Vagina (tissue), 2 donors: ENCODE data around the gene APBB2. TPM values are rescaled to one million over a fixed set of nuclear protein-coding genes. Genes with fewer than 3 reads are reported as not detected.

ENCODE experiments used
- DNase-seq, 2 donors: peaks; one replicate each; pipeline ENCODE4 v3.0.0-alpha.2; 2017; ENCODE audit errors: extremely low spot score in 2 of 2
- H3K27ac ChIP-seq: fragments of 200-600 bp; sonication (generic); one replicate; pipeline ENCODE4 v1.5.1; 2019
- H3K27me3 ChIP-seq: fragments of 200-600 bp; sonication (generic); one replicate; pipeline ENCODE4 v1.5.1; 2019
- H3K36me3 ChIP-seq, 2 donors: fragments of 200-600 bp; sonication (generic); one replicate each; pipeline ENCODE4 v1.5.1; 2017 to 2019
- H3K4me1 ChIP-seq: fragments of 200-600 bp; sonication (generic); one replicate; pipeline ENCODE4 v1.5.1; 2019
- H3K4me3 ChIP-seq, 2 donors: fragments of 200-600 bp; sonication (generic); 1 replicate in 1 of 2; 2 replicates in 1 of 2; pipeline ENCODE4 v1.5.1; 2016 to 2019
- H3K9me3 ChIP-seq: fragments of 200-600 bp; sonication (generic); one replicate; pipeline ENCODE4 v1.5.1; 2019
- CTCF ChIP-seq, 3 experiments: fragments of 450-650 bp in 2 of 3; fragments of 200-600 bp in 1 of 3; sonication (generic) in 1 of 3; IDR thresholded peaks; one replicate each; pipeline ENCODE4 v1.5.1; 2017 to 2019; ENCODE audit warnings: antibody characterized with exemption in 3 of 3, mild to moderate bottlenecking in 2 of 3, moderate library complexity in 2 of 3
- POLR2A ChIP-seq, 2 donors: fragments of 450-650 bp; IDR thresholded peaks; one replicate each; pipeline ENCODE4 v1.6.1; 2017; ENCODE audit warnings: antibody characterized with exemption in 2 of 2, mild to moderate bottlenecking in 2 of 2, moderate library complexity in 2 of 2
- POLR2AphosphoS5 ChIP-seq, 2 donors: sonication (generic); formaldehyde crosslinking; IDR thresholded peaks; one replicate each; pipeline ENCODE4 v1.9.0; 2017; ENCODE audit warnings: antibody characterized with exemption in 2 of 2, mild to moderate bottlenecking in 2 of 2, low read depth in 1 of 2; ENCODE audit not compliant: insufficient read depth in 1 of 2
- intact Hi-C: fragments of 100-400 bp; cut with DNase I; formaldehyde crosslinking; loops from one replicate; pipeline ENCODE4 v1.15.1; 2023
- total RNA-seq: library from RNA; depleted of rRNA; stranded (reverse); fragments of >200 nt; gene quantifications from one replicate; pipeline ENCODE4 v1.2.3, GENCODE V29; 2016

The APBB2 gene
- total RNA-seq, 1 donor from 2014 or later, result 68.8 TPM

- no peak for DNase-seq
- TF ChIP-seq POLR2AphosphoS5 (IDR thresholded peaks at IDR 0.05; ENCODE audit: insufficient read depth in 1 of 2, low read depth in 1 of 2), result no peak
- TF ChIP-seq POLR2A (IDR thresholded peaks at IDR 0.05), result no peak
- TF ChIP-seq CTCF (IDR thresholded peaks at IDR 0.05), result no peak
- H3K9me3 ChIP-seq, result no peaks in the 10 kb centered on the region
- no peaks in the 10 kb centered on the region for H3K27me3 ChIP-seq
- H3K36me3 ChIP-seq, result no peaks in the 10 kb centered on the region
- H3K4me3 ChIP-seq, result no peak overlapping the region
- H3K4me1 ChIP-seq, result peaks cover 28% of the 10 kb centered on the region
- intact Hi-C loops, result no loop called here
- no peak overlapping the region for H3K27ac ChIP-seq
Observed at GRCh38 chr4:41189076-41189475, 25.3 kb downstream of the APBB2 start.

GRCh38 chr4:41185614-41186592 lies 28.4 kb downstream of the APBB2 start:
- Histone ChIP-seq H3K9me3 (no peaks in the 10 kb centered on the region), H3K36me3 (no peaks in the 10 kb centered on the region), H3K4me1 (peaks cover 28% of the 10 kb centered on the region), H3K4me3 (no peak overlapping the region), H3K27me3 (no peaks in the 10 kb centered on the region), H3K27ac (no peak overlapping the region)
- intact Hi-C loops, result no loop called here
- DNase-seq, result no peak
- TF ChIP-seq CTCF (IDR thresholded peaks at IDR 0.05) (no peak), POLR2AphosphoS5 (IDR thresholded peaks at IDR 0.05; ENCODE audit: insufficient read depth in 1 of 2, low read depth in 1 of 2) (no peak), POLR2A (IDR thresholded peaks at IDR 0.05) (no peak)

GRCh38 chr4:41184009-41184408 lies 30.3 kb downstream of the APBB2 start:
- intact Hi-C loops, result no loop called here
- no peaks in the 10 kb centered on the region for H3K36me3 ChIP-seq
- no peak for TF ChIP-seq POLR2AphosphoS5 (IDR thresholded peaks at IDR 0.05; ENCODE audit: insufficient read depth in 1 of 2, low read depth in 1 of 2)
- peaks cover 46% of the 10 kb centered on the region for H3K4me1 ChIP-seq
- H3K27ac ChIP-seq, result no peak overlapping the region
- H3K27me3 ChIP-seq, result no peaks in the 10 kb centered on the region
- DNase-seq, result no peak
- no peaks in the 10 kb centered on the region for H3K9me3 ChIP-seq
- H3K4me3 ChIP-seq, result no peak overlapping the region

GRCh38 chr4:41183021-41183553 lies 31.3 kb downstream of the APBB2 start:
- Histone ChIP-seq H3K27ac (no peak overlapping the region), H3K9me3 (no peaks in the 10 kb centered on the region), H3K36me3 (no peaks in the 10 kb centered on the region), H3K4me3 (no peak overlapping the region), H3K27me3 (no peaks in the 10 kb centered on the region), H3K4me1 (peaks cover 47% of the 10 kb centered on the region)
- intact Hi-C loops, result no loop called here
- no peak for TF ChIP-seq POLR2AphosphoS5 (IDR thresholded peaks at IDR 0.05; ENCODE audit: insufficient read depth in 1 of 2, low read depth in 1 of 2)
- no peak for DNase-seq

GRCh38 chr4:41181037-41181436 lies 33.3 kb downstream of the APBB2 start:
- TF ChIP-seq POLR2A (IDR thresholded peaks at IDR 0.05) (no peak), POLR2AphosphoS5 (IDR thresholded peaks at IDR 0.05; ENCODE audit: insufficient read depth in 1 of 2, low read depth in 1 of 2) (no peak), CTCF (IDR thresholded peaks at IDR 0.05) (no peak)
- Histone ChIP-seq H3K27ac (no peak overlapping the region), H3K27me3 (no peaks in the 10 kb centered on the region), H3K4me1 (peaks cover 56% of the 10 kb centered on the region), H3K36me3 (no peaks in the 10 kb centered on the region), H3K9me3 (no peaks in the 10 kb centered on the region), H3K4me3 (no peak overlapping the region)
- intact Hi-C loops, result no loop called here
- DNase-seq, result no peak
